OCI-M2 (cell line): ENCODE data around the gene PRDX5.
"Not testable (repeated sequence)": the region's sequence is repeated elsewhere in the genome, so short reads cannot be mapped to it uniquely, and the experiment has no call there.

Experiments used
- DNase-seq: peaks from one replicate; lab custom pipeline; 2025; ENCODE audit not compliant: unreplicated experiment; lab: John Stamatoyannopoulos, UW

The PRDX5 gene

DNA sequence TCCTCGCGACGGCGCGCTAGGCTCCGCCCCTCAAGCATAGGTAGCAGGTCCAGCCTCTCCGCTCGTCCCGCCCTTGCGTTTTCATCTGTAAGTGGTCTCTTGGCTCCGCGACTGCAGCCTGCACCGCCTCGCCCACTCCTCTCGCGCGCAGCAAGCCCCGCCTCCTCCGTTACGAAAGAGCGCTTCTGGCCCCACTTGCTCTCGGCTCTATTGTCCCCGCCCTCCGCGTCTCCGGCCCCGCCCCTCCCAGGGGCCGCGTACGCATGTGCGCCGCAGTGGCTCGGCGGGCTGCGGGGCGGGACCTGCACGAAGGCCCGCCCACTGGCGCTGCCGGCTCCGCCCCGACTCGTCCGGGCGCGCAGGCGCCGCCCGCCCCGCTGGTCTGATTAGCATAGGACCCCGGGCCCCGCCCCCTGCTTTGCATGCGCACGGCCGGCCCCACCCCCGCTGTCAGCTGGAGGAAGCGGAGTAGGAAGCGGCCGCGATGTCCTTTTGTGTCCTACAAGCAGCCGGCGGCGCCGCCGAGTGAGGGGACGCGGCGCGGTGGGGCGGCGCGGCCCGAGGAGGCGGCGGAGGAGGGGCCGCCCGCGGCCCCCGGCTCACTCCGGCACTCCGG is 12.7 kb upstream of the PRDX5 start, which contains the start of gene ESRRA:
ESRRA (plus strand) TSS at position 450 of the 616 bp plus-strand sequence. CDS start 1,656 bp downstream, outside the sequence.
- peak; percentile 89 for DNase-seq

DNA sequence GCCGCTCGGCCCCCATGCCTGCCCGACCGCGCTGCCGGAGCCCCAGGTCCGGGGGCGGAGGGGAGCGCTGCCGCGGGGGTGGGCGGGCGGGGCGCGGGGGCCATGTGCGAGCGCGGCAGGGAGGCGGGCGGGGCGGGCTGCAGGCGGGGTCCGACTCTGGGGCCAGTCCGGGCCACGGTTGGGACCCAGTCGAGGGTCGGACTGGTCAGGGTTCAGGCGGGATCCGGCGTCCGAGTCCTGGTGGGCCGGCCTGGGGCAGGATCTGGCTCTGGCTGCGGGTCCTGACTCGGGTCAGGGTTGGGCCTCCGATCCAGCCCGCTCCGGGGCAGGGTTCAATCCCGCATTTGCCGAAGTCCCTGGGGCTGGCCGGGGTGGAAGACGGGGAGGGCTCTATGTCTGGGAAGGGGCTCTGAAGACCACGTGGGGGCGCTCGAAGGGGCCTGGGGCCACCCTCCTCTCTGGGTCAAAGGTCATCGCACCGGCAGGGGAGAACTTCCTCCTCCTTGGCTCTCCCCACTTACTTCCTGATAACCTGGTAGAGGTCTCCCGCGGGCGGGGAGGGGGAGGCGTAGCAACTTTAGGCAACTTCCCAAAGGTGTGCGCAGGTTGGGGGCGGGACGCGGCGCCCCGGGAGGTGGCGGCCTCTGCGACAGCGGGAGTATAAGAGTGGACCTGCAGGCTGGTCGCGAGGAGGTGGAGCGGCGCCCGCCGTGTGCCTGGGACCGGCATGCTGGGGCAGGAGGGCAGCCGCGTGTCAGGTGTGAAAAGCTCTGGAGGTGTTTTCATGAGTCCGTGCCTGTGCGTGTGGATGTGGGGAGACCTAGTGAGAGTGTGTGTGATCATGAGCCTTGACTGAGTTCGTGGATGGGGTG is 12.0 kb upstream of the PRDX5 start:
- DNase-seq: peak; percentile 27

DNA sequence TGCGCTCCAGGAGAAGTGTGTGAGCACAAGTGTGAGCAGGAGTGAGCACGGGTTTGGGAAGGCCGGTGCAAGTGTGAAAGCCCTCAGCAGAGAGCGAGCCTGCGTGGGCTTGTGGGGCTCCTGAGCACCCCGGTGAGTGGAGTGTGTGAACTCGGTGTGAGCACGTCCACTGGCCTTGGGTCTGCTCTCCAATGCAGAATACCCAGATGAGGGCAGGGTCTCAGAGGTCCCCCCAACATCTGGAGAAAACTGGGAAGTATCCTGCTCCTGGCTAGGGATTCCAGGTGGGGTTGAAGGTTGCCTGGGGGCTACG is 11.4 kb upstream of the PRDX5 start:
- DNase-seq: no peak

DNA sequence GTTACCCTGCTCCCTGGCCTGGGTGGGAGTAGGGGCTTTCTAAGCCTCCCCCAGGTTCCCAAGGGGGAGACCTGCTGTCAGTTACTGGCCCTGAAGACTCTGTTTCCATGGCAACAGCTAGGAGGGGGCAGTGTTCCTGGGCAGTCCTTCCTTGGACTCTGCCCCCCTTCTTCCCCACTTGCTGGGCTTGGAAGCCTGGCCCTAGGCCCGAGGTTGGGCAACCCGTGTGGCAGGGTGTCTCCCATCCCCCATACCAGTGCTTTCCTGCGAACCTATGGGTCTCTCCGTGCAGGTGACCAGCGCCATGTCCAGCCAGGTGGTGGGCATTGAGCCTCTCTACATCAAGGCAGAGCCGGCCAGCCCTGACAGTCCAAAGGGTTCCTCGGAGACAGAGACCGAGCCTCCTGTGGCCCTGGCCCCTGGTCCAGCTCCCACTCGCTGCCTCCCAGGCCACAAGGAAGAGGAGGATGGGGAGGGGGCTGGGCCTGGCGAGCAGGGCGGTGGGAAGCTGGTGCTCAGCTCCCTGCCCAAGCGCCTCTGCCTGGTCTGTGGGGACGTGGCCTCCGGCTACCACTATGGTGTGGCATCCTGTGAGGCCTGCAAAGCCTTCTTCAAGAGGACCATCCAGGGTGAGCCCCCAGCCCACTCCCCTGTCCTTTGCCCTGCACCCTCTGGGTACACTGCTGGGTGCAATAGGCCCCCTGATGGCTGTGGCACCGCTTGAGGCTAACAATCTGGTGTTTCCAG is 10.9 kb upstream of the PRDX5 start:
- no peak for DNase-seq

DNA sequence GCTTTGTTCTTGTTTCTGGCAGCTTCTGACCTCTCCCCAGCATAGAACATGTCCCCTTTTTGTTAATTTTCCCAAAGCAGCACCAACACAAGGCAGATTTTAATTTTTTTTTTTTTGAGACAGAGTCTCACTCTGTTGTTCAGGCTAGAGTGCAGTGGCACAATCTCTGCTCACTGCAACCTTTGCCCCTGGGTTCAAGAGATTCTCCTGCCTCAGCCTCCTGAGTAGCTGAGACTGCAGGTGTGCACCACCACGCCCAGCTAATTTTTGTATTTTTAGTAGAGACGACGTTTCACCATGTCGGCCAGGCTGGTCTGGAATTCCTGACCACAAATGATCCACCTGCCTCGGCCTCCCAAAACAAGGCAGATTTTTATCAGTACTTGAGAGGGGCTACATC is 10.1 kb upstream of the PRDX5 start:
- DNase-seq: not testable (repeated sequence)

DNA sequence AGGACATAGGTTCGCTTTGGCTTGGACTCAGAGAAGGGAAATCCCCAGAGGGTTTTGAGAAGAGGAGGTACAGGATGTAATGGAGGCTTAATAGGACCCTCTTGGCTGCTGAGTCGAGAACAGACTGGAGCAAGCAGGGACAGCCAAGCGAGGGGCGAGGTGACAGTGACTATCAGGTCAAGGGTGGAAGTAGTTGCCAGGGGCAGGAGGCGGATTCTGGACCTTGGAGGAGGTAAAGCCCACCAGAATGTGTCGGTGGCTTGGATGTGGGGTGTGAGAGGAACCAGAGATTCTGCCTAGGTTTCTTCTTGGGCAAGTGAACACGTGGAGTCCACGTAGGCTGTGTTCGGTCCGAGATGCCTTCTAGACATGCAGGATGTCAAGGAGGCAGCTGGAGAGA is 5.0 kb upstream of the PRDX5 start:
- DNase-seq: no peak

DNA sequence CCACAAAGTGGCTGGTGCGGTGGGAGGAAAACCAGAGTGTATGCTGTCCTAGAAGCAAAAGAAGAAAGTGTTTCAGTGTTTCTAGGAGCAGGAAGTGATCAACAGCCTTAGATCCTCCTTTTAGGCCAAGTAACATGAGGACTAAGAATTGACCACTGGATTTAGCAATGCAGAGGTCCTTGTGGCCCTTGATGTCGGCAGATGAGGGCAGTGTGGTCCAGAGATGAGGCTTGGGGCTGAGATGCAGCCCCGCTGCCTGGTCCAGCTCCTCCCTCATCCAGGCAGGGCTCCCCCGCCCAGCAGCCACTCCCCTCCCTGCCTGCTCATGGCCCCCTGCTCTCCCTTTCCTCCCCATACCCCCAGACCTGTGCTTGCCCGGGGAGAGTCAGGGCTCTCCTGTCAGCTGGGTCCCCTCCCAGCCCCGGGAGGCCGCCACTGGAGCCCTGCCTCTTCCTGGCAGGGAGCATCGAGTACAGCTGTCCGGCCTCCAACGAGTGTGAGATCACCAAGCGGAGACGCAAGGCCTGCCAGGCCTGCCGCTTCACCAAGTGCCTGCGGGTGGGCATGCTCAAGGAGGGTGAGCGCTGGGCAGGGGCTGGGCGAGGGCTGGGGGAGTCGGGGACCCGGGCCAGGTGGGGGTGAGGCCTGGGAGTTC is 4.3 kb upstream of the PRDX5 start:
- DNase-seq: no peak

DNA sequence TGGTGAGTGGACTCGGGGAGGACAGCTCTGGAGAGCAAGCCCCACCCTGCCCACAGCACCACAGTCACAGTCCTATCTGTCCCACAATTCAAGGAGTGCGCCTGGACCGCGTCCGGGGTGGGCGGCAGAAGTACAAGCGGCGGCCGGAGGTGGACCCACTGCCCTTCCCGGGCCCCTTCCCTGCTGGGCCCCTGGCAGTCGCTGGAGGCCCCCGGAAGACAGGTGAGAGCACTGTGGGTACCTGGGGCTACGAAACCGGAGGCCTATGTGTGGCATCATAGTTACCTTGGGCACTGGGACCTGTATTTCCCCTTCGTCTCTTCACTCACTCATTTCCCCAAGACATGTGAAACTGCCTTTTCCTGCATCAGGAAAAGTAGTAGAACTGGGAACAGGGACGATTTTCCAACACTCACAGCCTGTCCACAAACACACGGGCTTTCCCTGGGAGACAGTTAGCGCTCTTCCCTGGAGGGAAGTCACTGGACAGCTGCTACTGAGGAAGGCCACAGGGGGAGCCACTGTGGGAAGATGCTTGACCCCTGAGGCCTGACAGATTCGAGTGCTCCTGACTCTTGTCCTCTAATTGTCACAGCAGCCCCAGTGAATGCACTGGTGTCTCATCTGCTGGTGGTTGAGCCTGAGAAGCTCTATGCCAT is 3.6 kb upstream of the PRDX5 start:
- no peak for DNase-seq

DNA sequence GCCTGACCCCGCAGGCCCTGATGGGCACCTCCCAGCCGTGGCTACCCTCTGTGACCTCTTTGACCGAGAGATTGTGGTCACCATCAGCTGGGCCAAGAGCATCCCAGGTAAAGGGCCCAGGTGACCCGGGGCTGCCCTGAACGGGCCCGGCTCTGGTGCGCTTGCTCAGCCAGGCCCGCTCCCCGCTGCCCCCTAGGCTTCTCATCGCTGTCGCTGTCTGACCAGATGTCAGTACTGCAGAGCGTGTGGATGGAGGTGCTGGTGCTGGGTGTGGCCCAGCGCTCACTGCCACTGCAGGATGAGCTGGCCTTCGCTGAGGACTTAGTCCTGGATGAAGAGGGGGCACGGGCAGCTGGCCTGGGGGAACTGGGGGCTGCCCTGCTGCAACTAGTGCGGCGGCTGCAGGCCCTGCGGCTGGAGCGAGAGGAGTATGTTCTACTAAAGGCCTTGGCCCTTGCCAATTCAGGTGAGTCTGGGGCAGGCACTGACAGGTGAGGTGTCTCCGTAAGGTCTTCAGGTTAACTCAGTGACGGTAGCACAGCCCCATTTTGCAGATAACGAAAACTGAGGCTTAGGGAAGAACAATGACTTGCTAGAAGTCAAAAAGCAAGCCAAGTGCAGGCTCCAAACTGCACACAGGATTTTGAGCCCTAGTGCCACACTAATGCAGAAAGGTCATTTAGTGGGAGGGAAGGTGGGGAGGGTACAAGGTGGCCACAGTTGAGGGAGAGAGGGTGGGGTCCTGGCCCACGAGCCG is 2.9 kb upstream of the PRDX5 start:
- no peak for DNase-seq

DNA sequence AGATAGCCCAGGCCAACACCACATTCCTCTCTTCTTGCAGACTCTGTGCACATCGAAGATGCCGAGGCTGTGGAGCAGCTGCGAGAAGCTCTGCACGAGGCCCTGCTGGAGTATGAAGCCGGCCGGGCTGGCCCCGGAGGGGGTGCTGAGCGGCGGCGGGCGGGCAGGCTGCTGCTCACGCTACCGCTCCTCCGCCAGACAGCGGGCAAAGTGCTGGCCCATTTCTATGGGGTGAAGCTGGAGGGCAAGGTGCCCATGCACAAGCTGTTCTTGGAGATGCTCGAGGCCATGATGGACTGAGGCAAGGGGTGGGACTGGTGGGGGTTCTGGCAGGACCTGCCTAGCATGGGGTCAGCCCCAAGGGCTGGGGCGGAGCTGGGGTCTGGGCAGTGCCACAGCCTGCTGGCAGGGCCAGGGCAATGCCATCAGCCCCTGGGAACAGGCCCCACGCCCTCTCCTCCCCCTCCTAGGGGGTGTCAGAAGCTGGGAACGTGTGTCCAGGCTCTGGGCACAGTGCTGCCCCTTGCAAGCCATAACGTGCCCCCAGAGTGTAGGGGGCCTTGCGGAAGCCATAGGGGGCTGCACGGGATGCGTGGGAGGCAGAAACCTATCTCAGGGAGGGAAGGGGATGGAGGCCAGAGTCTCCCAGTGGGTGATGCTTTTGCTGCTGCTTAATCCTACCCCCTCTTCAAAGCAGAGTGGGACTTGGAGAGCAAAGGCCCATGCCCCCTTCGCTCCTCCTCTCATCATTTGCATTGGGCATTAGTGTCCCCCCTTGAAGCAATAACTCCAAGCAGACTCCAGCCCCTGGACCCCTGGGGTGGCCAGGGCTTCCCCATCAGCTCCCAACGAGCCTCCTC is 2.0 kb upstream of the PRDX5 start:
- not testable (repeated sequence) for DNase-seq

DNA sequence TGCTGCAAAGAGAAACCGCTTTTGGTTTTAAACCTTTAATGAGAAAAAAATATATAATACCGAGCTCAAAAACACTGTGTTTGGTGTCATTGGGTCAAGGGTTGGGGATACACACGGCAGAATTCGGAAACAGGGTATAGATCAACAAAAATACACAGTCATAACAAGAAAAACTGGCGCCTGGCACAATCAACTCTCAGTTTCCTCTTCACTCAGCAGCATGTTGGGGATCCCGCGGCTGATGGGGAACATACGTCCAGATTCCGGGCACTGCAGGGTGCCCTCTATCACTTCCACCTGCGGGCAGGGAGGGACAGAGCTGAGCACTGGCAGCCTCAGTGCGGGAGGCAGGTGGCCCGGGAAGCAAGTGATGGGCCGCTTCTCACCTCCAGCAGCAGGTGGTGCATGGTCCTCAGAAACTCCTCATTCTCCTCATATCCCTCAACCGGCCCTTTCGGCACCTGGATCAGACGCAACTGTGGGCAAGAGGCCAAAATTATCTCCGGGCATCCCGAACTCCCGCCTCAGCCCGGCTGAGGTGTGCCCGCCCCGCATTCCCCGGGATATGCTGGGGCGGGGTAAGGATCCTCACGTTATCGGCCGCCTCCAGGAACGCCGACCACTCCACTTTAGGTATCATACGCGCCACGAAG is 1.1 kb upstream of the PRDX5 start:
- DNase-seq: no peak

DNA sequence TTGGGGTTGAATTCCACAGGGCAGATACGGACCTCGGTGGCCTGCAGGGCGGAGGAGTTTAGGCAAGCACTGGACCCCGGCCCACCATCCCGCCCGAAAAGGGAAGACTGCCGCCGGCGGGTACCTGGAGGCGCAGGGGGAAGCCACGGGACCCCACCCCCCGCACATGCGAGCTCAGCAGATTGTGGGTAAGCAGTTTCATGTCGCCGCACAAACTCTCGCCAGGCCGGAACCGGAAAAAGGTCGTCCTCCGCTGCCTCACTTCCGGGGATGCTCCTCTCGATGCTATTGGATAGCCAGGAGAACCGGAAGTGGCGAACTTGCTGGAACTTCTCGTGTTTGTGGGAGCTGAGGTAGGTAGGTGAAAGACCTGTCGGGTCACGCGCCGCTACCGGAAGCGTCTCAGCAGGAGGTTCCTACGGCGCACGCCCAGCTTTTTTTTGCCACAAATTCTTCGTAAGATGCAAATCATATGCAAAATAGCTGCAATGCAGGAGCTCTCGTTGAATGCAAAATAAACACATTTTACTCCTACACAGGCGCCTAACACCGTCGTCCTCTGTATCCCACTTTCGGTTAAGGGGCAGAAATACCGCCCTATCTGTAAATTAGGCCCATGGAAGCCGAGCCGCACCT is 478 bp upstream of the PRDX5 start, which contains the start of gene TRMT112:
TRMT112 (minus strand) TSS at position 235 of the 636 bp plus-strand sequence; CDS start at position 202, 33 bp downstream.
- peak; percentile 76 for DNase-seq

DNA sequence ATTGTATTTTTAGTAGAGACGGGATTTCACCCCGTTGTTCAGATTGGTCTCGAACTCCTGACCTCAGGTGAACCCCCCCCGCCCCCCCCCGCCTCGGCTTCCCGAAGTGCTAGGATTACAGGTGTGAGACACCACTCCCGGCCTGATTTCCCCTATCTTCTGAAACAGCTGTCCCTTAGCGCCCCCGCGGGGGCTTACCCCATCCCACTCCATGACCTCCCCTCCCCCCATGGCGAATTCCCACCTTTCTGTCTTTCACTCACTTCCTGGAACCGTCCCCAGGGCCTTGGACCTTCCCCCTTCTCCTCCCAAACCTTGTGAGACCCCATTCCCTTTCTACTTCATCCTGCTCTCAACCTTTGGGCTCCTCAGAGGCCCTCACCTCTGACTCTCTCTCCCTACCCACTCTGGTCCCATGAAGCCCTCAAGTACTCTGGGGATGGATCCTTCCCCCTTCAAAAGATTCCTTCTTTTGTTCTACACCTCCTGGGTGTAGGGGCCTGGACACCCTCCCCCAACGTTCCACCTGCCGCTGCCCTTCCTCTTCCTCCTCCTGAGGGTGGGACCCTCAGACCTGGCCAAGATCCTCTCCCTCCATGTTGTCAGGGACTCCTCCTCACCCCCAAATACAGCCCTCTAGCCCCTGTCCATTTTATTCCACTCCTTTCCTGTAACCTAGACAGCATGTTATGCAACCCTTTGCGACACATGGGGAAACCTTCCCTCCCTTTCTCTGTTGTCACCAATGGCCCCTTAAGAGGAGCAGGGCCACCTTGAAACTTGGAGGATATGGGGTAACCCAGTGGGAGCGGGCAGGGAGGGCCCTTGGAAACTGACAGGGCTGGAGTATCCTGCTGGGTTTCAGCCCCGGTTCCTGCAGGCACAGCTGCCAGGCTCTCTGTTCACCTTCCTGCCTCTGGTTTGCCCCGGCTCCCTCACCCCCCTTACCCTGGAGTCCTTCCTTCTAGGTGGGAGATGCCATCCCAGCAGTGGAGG is 1.1 kb downstream of the PRDX5 start:
- no peak for DNase-seq

DNA sequence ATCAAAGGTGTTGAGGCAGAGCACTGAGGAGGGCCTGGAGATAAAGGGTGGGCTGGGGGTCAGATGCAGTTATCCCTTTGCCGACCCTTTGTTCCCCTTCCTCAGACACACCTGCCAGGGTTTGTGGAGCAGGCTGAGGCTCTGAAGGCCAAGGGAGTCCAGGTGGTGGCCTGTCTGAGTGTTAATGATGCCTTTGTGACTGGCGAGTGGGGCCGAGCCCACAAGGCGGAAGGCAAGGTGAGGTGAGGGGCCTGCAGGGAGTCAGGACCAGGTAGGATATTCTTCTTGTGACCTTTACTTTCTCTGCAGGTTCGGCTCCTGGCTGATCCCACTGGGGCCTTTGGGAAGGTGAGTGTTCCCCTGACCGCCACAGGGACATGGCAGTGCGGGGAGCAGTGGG is 2.6 kb downstream of the PRDX5 start:
- DNase-seq: no peak

DNA sequence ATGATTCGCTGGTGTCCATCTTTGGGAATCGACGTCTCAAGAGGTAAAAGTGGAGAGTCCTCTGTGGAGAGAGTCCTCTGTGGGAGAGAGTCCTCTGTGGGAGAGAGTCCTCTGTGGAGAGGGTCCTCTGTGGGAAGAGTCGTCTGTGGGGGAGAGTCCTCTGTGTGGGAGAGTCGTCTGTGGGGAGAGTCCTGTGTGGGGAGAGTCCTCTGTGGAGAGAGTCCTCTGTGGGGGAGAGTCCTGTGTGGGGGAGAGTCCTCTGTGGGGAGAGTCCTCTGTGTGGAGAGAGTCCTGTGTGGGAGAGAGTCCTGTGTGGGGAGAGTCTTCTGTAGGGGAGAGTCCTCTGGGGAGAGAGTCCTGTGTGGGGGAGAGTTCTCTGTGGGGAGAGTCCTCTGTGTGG is 3.1 kb downstream of the PRDX5 start:
- DNase-seq: no peak

DNA sequence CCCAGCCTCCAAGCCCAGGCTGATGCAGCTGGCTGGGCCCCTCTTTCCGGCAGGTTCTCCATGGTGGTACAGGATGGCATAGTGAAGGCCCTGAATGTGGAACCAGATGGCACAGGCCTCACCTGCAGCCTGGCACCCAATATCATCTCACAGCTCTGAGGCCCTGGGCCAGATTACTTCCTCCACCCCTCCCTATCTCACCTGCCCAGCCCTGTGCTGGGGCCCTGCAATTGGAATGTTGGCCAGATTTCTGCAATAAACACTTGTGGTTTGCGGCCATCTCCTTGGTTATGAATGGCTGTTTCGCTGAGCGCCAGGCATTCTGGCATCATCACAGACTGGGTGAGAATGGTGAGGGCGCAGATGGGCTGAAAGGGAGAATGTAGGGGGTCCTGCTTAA is 3.6 kb downstream of the PRDX5 start:
- no peak for DNase-seq

DNA sequence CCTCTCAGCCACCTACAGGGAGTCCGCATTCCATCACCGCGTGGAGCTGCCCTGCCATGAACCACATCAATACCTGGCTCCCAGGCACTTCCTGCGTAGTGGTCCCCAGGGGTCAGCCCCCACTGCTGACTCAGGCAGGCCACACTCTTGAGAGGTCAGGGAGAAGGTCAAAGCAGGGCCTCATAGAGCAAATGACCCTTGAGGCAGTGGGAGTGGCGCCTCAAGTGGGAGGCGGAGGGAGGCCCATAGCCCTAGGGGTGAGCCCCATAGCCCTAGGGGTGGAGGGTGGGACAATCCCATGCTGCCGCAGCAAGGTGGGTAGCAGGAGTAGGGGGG is 5.0 kb downstream of the PRDX5 start:
- no peak for DNase-seq
